Measurements from ENCODE around the gene TBX15.

TBX15 gene

GRCh38 chr1:118878661-118879060 lies 109.5 kb downstream of the TBX15 start:
- DNase-seq = no peak

- DNase-seq = no peak
These were observed 110.3 kb downstream of the TBX15 start for GRCh38 chr1:118877668-118878396.

- no peak for DNase-seq
These were observed 116.5 kb downstream of the TBX15 start for GRCh38 chr1:118871582-118872171.

GRCh38 chr1:118868387-118868786 lies 119.8 kb downstream of the TBX15 start:
- no peak for DNase-seq

GRCh38 chr1:118866330-118866729 lies 121.8 kb downstream of the TBX15 start:
- DNase-seq = no peak

GRCh38 chr1:118863688-118864087 lies 124.5 kb downstream of the TBX15 start:
- no peak for DNase-seq

GRCh38 chr1:118862755-118863154 lies 125.4 kb downstream of the TBX15 start:
- DNase-seq = no peak

- no peak for DNase-seq
These were observed 126.9 kb downstream of the TBX15 start for GRCh38 chr1:118861216-118861615.

- DNase-seq = no peak
These were observed 128.1 kb downstream of the TBX15 start for GRCh38 chr1:118859999-118860398.

- no peak for DNase-seq
These were observed 141.7 kb downstream of the TBX15 start for GRCh38 chr1:118846443-118846842.

- no peak for DNase-seq
These were observed 145.5 kb downstream of the TBX15 start for GRCh38 chr1:118842452-118843201.

- no peak for DNase-seq
These were observed 146.6 kb downstream of the TBX15 start for GRCh38 chr1:118841521-118841920.
